IgD-negative memory B cell (primary cell): ENCODE data around the gene GPI. TPM values are rescaled to one million over a fixed set of nuclear protein-coding genes. Genes with fewer than 3 reads are reported as not detected.

Source experiments
- H3K27ac Mint-ChIP-seq, 3 donors: one replicate each; pipeline ENCODE4 v1.8.0; 2020 to 2022; ENCODE audit warnings: mild to moderate bottlenecking in 3 of 3, mixed read lengths in 3 of 3, moderate library complexity in 1 of 3
- H3K27me3 Mint-ChIP-seq: one replicate; pipeline ENCODE4 v1.8.0; 2021; ENCODE audit warnings: mixed read lengths
- H3K36me3 Mint-ChIP-seq: one replicate; pipeline ENCODE4 v1.8.0; 2020; ENCODE audit warnings: mild to moderate bottlenecking, mixed read lengths
- H3K4me1 Mint-ChIP-seq, 3 donors: one replicate each; pipeline ENCODE4 v1.8.0; 2020 to 2022; ENCODE audit warnings: mixed read lengths in 3 of 3, mild to moderate bottlenecking in 1 of 3
- H3K4me3 Mint-ChIP-seq, 4 donors: one replicate each; pipeline ENCODE4 v1.8.0; 2020 to 2022; ENCODE audit warnings: mild to moderate bottlenecking in 4 of 4, mixed read lengths in 4 of 4, moderate library complexity in 3 of 4
- H3K9me3 Mint-ChIP-seq, 3 donors: one replicate each; pipeline ENCODE4 v1.8.0; 2020 to 2021; ENCODE audit warnings: mixed read lengths in 3 of 3, mild to moderate bottlenecking in 1 of 3
- polyA plus RNA-seq: library from polyadenylated mRNA; unstranded; fragments of 300-500 nt; fragmentation: Illumina TruSeq; gene quantifications from one replicate; pipeline ENCODE4 v1.2.3, GENCODE V29; 2021

The GPI gene
- polyA plus RNA-seq, 1 donor from 2014 or later, result 139 TPM

DNA sequence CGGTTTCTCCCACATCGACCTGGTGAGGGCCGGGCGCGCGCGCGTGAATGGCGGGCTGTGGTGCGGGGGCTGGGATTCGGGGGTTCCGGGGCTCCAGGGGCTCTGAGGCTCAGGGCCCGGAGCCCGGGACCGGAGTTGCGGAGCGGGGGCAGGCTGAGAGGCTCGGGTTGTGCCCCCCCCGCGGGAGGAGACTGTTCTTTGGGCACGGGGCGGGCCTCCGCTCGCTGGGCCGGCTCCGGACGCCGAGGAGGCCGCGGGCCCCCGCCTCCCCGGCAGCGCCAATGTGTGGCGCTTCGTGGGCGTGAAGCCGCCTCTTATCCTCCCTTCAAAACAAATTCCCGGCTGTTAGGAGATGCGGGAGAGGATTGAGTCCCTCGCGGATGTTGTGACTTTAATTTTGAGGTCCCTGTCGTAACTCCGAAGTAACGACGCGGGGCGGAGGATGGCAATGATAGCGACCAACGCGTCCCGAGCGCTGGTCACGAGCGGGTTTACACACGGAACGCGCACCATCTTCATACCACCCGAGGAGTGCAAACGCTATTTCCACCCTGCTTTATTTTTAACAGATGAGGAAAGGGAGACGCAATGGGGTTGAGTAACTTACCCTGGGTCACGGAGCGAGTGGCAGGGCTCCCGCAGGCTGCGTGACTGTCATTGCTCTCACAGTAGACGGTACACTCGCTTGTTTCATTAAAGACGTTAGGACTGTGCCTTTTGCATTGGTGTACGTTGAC lies 63.7 kb downstream of the GPI start:
- Mint-ChIP-seq H3K4me3 (peak overlapping the region; percentile 91 to 99 (median 98)), H3K36me3 (peaks cover 2% of the 10 kb centered on the region), H3K27ac (peak overlapping the region; percentile 83 to 97 (median 96)), H3K9me3 (no peaks in the 10 kb centered on the region), H3K4me1 (peaks cover 13 to 26% (median 24%) of the 10 kb centered on the region in 3 donors), H3K27me3 (no peaks in the 10 kb centered on the region)

DNA sequence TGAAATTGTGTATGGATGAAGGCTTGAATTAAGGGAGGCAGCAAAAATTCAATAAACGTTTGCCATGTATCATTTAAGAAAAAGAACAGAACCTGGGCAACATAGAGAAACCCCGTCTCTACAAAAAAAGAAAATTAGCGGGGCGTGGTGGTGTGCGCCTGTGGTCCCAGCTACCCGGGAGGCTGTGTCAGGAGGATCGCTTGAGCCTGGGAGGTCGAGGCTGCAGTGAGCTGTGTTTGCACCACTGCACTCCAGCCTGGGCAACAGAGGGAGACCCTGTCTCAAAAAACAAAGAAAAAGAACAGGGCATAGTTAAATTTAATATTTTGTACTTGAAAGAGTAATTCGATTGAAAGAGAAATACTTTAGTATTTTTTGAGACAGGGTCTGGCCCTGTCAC lies 64.6 kb downstream of the GPI start:
- no peaks in the 10 kb centered on the region for H3K36me3 Mint-ChIP-seq
- H3K9me3 Mint-ChIP-seq, result no peaks in the 10 kb centered on the region
- H3K4me3 Mint-ChIP-seq, result peak overlapping the region; percentile 91 to 99 (median 98)
- peaks cover 13 to 26% (median 24%) of the 10 kb centered on the region in 3 donors for H3K4me1 Mint-ChIP-seq
- H3K27ac Mint-ChIP-seq, result no peak overlapping the region
- no peaks in the 10 kb centered on the region for H3K27me3 Mint-ChIP-seq

DNA sequence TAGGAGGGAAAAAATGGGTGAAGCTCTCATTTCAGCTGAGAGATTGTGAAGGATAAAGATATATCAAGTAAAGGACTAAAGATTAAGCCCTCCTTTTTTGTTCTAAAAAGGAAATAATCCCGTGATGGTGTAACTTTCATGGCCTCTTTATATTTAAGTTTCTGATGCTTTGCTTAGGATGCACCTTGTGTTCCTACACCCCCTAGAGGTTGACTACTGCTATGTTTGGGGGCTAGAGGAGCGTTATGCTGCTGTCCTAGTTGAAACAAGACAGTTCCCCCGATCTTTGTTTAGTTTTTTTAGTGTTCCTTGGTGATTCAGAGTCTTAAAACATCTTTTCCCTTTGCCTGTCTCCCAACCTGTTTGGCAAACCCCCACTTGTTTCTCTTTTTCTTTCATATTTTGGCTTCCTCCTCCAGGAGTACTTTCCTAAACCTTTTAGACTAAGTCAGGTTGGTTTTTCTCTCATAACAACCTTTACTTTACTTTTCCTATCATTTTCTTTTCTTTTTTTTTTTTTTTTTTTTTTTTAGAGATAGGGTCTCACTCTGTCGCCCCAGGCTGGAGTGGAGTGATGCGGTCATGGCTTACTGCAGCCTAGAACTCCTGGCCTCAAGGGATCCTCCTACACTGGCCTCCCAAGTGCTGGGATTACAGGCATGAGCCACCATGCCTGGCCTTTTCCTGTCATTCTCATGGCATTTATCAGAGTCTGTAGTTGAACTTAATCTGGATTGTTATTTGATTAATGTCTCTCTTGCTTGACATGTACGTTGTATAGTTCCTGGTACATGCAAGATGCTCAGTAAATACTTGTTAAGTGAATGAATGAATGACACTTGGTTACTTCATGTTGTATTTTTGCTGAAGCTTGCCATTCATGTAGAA lies 66.0 kb downstream of the GPI start:
- Mint-ChIP-seq H3K9me3 (no peaks in the 10 kb centered on the region), H3K4me3 (peak overlapping the region; percentile 56 to 99 (median 78)), H3K4me1 (peaks cover 14 to 26% (median 25%) of the 10 kb centered on the region in 3 donors), H3K27me3 (no peaks in the 10 kb centered on the region), H3K27ac (peak overlapping the region in 2 of 3 donors; percentile 71 to 84), H3K36me3 (no peaks in the 10 kb centered on the region)

DNA sequence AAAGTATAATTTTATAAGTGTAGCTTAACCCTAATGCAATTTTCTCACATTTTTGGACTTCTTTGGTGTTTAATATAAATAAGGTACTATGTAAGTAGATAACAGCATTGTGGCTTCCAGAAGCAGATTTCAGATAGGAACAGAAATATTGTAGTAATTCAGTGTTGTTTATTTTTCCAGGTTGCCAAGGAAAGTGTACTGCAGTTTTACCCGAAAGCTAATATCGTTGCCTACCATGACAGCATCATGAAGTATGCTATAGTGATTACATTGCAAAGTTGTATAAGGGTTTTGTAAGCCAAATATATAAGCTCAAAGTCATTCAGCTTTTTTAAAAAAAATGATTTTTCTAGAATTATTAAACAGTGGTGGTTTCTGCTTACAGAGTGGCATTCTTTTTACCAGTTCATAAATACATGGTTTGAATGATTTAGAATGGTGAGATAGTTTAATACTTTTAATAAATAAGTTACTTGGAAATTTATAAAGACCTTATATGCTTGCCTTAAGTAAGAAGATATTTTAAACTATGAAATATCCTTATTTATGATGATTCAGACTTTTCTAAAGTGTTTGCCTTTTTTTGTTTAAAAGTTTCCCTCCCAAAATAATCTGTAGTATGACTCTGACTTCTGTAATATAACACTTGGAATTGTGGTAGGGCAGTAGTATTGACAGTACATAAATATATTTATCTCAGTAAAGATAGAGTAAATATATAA lies 66.8 kb downstream of the GPI start:
- H3K4me1 Mint-ChIP-seq, result peaks cover 16 to 26% (median 25%) of the 10 kb centered on the region in 3 donors
- H3K27ac Mint-ChIP-seq, result no peak overlapping the region
- H3K4me3 Mint-ChIP-seq, result no peak overlapping the region
- no peaks in the 10 kb centered on the region for H3K27me3 Mint-ChIP-seq
- no peaks in the 10 kb centered on the region for H3K9me3 Mint-ChIP-seq
- H3K36me3 Mint-ChIP-seq, result no peaks in the 10 kb centered on the region

DNA sequence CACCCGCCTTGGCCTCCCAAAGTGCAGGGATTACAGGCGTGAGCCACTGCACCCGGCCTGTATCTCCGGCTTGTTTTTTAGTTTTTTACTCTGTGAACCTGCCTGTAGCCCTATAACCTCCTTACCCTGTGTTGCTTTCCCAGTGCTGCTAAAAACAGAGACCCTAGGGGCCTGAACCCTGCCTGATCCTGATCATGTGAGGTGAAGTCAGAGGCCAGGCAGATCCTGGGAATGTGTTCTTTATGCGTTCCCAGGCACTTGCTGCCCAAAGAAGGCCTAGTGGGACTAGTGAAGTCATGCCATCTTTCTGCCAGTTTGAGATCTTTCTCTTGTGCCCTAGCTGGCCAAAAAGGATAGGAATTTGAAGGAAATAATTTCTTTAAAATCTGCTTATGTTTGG lies 67.8 kb downstream of the GPI start:
- Mint-ChIP-seq H3K36me3 (no peaks in the 10 kb centered on the region), H3K27ac (peak overlapping the region in 1 of 3 donors; percentile 51), H3K9me3 (no peaks in the 10 kb centered on the region), H3K27me3 (no peaks in the 10 kb centered on the region), H3K4me3 (no peak overlapping the region), H3K4me1 (peaks cover 15 to 26% (median 23%) of the 10 kb centered on the region in 3 donors)

DNA sequence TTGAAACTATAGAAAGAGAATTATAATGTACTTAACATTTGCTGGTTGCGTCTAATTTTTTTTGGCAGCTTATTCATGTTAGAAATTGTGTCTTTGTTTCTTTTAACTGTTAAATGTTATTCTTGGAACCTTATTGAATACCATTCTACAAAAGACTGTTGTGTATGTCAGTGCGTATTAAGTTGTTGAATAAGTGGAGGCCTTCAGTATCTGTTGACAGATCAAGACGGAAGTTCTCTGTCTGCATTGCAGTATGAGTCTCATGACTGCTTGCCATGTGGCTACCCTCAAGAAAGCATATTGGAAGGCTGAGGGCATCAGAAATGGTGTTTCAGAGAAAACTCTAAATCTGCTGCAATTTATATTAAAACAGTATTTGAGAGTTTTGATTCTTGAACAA lies 71.7 kb downstream of the GPI start:
- Mint-ChIP-seq H3K4me3 (no peak overlapping the region), H3K36me3 (peaks cover 2% of the 10 kb centered on the region), H3K27ac (no peak overlapping the region), H3K4me1 (peaks cover 4 to 9% (median 6%) of the 10 kb centered on the region in 3 donors), H3K27me3 (no peaks in the 10 kb centered on the region), H3K9me3 (no peaks in the 10 kb centered on the region)

DNA sequence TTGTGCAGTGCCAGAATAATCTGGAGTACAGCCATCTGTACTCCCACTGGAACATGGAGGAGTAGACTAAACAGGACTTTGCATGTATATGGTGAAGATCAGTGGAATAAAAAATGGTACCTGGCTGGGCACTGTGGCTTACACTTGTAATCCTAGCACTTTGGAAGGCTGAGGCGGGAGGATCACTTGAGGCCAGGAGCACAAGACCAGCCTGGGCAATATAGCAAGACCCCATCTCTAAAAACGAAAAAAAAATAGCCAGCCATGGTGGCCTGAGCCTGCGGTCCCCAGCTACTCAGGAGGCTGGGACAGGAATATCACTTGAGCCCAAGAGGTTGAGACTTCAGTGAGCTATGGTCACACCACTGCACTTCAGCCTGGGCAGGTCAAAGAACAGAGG lies 83.2 kb downstream of the GPI start:
- no peak overlapping the region for H3K4me3 Mint-ChIP-seq
- H3K27me3 Mint-ChIP-seq, result no peaks in the 10 kb centered on the region
- no peak overlapping the region for H3K27ac Mint-ChIP-seq
- H3K9me3 Mint-ChIP-seq, result no peaks in the 10 kb centered on the region
- no peaks in the 10 kb centered on the region for H3K4me1 Mint-ChIP-seq
- peaks cover 10% of the 10 kb centered on the region for H3K36me3 Mint-ChIP-seq

Other genes starting within 250 kb of the GPI start
- 154 TPM for gene LSM14A, start 192.7 kb upstream of the GPI start, polyA plus RNA-seq
- 8.6 TPM for gene GARRE1, start 110.6 kb upstream of the GPI start, polyA plus RNA-seq
- 18.6 TPM for gene PDCD2L, start 39.2 kb downstream of the GPI start, polyA plus RNA-seq
- gene UBA2, start 63.2 kb downstream of the GPI start, polyA plus RNA-seq, result 65.1 TPM
- gene WTIP, start 116.6 kb downstream of the GPI start, polyA plus RNA-seq, result not detected